ENCODE measurements around the gene TUBA3D. TPM values are rescaled to one million over a fixed set of nuclear protein-coding genes. Genes with fewer than 3 reads are reported as not detected.
A peak's percentile ranks its signal among the peaks of the same experiment; 100 is the strongest.
"Not testable (repeated sequence)": the region's sequence is repeated elsewhere in the genome, so short reads cannot be mapped to it uniquely, and the experiment has no call there.

Gene TUBA3D
- total and polyA plus RNA-seq, 2 experiments from 2014 or later = 0.40 TPM; not detected in 1

DNA sequence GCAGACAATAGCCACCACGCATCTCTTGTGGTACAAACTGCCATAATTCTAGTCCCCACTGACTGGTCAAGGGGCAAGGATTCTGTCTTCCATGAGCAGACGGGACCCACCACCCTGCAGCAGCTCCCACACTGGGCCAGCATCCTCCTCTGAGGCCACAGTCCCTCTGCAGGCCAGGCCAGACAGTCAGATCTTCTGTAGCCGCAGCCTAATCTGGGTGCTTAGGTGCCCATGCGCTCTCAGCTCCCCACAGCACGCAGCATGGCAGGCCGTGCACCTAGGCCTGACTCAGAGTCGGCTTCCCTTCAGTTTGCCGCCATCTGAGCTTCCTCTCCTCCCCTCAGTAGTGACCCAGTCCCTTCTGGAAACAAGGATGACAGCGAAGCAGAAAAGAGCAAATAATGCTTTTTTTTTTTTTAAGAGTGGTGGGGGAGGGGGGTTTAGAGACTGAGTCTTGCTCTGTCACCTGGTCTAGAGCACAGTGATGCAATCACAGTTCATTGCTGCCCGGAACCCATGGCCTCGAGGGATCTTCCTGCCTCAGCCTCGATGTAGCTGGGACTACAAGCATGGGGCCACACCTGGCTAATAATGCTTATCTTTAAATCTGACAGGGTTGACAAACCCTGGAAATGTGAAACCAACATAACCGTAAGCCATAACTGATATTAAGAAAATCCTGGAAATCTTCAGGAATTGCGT lies 10.4 kb downstream of the TUBA3D start:
- H3K27me3 ChIP-seq; DNase-seq (ENCODE audit: low read depth in 1 of 2, low spot score in 1 of 2); H3K36me3 ChIP-seq; H3K4me1 ChIP-seq (ENCODE audit: low read depth); H3K4me3 ChIP-seq; H3K9me3 ChIP-seq (ENCODE audit: low read depth); H3K27ac ChIP-seq: not testable (repeated sequence)

DNA sequence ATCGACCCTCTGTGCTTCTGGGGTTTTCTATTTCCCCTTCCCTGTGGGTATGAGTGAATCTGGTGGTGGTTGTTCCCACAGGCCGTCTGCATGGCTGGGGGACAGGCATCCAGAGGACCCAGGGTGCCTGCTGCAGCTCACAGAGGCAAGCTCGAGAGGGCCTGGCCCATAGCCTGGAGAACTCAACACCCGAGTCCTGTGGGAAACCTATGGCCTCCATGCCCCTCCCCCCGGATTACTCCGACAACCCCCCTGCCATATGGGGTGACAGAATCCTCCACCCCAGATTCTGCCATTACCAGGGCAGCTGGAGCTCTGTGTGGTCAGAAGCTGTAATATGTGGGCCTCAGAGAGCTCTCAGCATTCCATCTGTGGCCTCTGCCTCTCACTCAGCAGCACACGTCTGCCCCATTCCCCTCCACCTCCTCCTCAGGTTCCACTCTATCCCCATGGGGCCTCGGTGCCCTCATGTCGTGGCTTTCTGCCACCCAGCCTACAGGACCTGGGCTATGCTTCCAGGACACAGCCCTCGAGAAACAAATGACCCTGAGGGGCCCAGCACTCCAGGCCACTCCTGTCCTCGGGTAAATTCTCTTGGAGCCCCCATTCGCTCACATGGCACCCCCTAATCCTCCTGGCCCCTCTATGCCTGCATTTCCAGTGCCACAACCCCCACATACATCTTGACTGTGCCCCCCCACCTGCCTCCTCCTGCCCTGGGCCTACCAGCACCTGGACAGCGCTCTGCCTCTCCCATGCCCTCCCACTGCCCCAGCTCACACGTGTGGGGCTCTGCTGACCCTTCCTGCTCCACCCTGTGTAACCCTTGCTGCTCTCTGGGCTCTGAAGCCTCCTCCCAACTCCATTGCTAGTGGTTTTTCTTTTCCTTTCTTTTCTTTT lies 12.6 kb downstream of the TUBA3D start:
- Histone ChIP-seq H3K27ac (no peak overlapping the region), H3K36me3 (no peaks in the 10 kb centered on the region), H3K9me3 (ENCODE audit: low read depth) (no peaks in the 10 kb centered on the region), H3K4me1 (ENCODE audit: low read depth) (no peaks in the 10 kb centered on the region), H3K4me3 (no peak overlapping the region), H3K27me3 (no peaks in the 10 kb centered on the region)
- DNase-seq (ENCODE audit: low read depth in 1 of 2, low spot score in 1 of 2) = peak in 1 of 2 donors; percentile 10
- TF ChIP-seq, protein P1, sequence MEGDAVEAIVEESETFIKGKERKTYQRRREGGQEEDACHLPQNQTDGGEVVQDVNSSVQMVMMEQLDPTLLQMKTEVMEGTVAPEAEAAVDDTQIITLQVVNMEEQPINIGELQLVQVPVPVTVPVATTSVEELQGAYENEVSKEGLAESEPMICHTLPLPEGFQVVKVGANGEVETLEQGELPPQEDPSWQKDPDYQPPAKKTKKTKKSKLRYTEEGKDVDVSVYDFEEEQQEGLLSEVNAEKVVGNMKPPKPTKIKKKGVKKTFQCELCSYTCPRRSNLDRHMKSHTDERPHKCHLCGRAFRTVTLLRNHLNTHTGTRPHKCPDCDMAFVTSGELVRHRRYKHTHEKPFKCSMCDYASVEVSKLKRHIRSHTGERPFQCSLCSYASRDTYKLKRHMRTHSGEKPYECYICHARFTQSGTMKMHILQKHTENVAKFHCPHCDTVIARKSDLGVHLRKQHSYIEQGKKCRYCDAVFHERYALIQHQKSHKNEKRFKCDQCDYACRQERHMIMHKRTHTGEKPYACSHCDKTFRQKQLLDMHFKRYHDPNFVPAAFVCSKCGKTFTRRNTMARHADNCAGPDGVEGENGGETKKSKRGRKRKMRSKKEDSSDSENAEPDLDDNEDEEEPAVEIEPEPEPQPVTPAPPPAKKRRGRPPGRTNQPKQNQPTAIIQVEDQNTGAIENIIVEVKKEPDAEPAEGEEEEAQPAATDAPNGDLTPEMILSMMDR (IDR thresholded peaks at IDR 0.05; ENCODE audit: low read depth, low read length) = no peak

DNA sequence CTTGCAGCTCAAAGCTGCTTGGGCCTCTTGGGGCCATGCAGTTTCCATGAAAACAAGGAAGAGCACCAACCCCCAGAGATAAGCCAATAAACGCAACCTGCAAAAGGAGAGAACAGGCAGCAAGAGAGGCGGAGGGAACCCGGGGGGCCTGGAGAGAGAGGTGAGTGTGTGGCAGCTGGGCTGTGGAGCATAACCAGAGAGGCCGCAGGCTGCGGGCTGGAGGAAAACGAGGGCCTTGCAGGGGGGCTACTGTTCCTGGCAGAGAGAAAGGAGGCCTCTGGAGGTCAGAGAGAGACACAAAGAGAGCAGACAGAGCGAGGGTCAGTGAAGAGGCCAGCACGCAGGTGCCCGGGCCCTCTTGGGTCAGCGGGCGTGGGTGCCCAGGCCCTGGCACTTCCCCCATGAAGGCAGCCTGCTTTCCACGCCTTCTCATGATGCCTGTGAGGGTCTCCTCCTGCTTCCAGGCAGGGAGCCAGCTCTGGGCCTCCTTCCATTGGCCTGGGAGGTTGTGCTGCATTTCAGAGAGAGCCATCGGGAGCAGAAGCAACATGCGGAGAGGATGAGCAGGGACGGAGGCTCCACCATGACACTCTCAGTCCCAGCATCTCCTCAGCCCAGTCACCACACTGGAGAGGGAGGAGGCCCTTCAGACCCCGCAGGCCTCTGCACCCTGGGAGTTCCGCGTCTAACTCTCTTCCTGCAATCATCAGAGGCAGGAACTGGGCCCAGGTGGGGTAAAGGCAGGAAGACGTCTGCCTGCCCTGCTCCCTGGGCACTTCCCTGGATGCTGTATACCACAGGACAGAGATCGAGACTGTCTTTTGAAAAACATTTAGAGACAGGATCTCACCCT lies 14.9 kb downstream of the TUBA3D start:
- not testable (repeated sequence) for H3K27ac ChIP-seq; H3K27me3 ChIP-seq; H3K4me1 ChIP-seq (ENCODE audit: low read depth); H3K9me3 ChIP-seq (ENCODE audit: low read depth); H3K36me3 ChIP-seq
- peak overlapping the region; percentile 22 for H3K4me3 ChIP-seq
- DNase-seq (ENCODE audit: low read depth in 1 of 2, low spot score in 1 of 2) = peak in 1 of 2 donors; percentile 42

DNA sequence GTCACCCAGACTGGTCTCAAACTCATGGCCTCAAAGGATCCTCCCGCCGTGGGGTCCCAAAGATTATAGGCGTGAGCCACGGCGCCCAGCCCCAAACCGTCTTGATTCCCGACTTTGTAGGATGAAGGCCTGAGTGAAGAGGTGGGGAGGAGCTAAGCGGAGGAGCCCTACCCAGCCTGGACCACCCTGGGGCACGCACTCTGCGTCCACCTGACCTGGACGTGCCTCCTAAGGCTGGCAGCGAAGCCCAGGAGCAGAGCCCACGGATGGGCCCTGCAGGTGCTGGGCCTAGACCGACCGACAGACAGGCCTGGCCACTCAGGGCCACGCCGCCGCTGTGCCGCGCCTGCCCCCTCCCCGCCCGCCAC lies 15.5 kb downstream of the TUBA3D start:
- not testable (repeated sequence) for H3K27ac ChIP-seq; DNase-seq (ENCODE audit: low read depth in 1 of 2, low spot score in 1 of 2); H3K36me3 ChIP-seq; H3K4me1 ChIP-seq (ENCODE audit: low read depth); H3K9me3 ChIP-seq (ENCODE audit: low read depth); H3K27me3 ChIP-seq
- peak overlapping the region; percentile 22 for H3K4me3 ChIP-seq

DNA sequence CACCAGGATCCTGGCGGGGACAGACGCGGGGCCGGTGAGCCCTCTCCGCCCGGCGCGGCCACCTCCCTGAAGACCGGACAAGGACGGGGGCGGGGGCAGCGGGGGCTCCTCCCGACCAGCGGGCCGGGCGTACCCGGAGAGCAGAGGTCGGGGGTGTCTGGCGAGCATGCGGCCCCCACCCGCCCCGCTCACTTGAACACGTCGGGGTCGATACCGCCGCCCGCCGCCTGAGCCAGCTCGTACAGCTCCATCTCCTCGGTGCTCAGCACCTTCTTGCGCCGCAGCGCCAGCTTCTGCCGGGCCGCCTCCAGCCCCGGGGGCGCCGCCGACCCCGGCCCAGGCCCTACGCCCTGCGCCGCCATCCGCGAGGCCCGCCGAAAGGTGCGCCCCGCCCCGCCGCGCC lies 16.1 kb downstream of the TUBA3D start, which contains the start of gene MZT2A:
MZT2A (minus strand) TSS at position 383 of the 403 bp plus-strand sequence; CDS start at position 362, 21 bp downstream.
- not testable (repeated sequence) for H3K36me3 ChIP-seq; H3K4me1 ChIP-seq (ENCODE audit: low read depth); H3K27me3 ChIP-seq; H3K9me3 ChIP-seq (ENCODE audit: low read depth); DNase-seq (ENCODE audit: low read depth in 1 of 2, low spot score in 1 of 2)
- H3K4me3 ChIP-seq = peak within 1 kb of the TSS; percentile 83
- peak within 1 kb of the TSS; percentile 90 for H3K27ac ChIP-seq

DNA sequence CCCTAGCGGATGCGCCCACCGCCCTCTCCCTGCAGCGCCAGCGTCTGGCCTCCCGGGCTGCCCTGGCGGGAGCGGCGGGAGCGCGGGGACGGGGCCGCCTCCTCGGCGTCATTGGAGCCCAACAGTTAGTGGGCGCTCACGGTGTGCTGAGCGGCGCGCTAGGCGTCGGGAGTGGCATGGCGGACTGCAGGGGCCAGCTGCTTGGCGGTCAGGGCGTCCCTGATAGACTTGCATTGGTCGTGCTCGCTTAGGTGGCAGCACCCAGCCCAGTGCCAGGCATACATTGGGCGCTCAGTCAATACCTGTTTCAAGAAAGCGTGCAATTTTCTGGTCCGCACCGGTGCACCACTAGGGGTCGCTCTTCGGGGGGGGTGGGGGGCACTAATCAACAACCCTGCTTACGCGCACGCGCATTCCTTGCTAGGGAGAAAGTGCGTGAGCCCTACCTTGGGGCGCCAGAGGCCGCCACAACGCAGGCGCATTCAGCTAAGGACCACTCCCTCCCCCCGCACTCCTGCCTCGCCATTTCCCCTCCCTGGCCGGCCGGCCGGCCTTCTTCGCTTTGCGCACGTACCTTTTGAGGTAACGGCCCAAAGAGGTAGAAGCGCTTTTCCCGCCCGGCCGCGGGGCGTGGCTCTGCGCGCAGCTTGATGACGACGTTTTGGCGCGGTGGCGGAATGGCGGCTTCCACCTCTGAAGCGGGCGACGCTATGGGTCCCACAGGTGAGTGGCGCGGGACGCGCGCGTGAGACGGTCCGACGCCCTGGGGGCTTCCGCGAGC lies 16.7 kb downstream of the TUBA3D start:
- Histone ChIP-seq H3K4me3 (peak overlapping the region; percentile 83), H3K27ac (peak overlapping the region; percentile 90), H3K36me3 (no peaks in the 10 kb centered on the region), H3K9me3 (ENCODE audit: low read depth) (no peaks in the 10 kb centered on the region), H3K4me1 (ENCODE audit: low read depth) (peaks cover 5% of the 10 kb centered on the region), H3K27me3 (no peaks in the 10 kb centered on the region)
- TF ChIP-seq, protein P1 (IDR thresholded peaks at IDR 0.05; ENCODE audit: low read depth, low read length) = peak; percentile 79
- DNase-seq (ENCODE audit: low read depth in 1 of 2, low spot score in 1 of 2) = peak; percentile 94 to 97

All from cardiac muscle cell (in vitro differentiated cells and primary cell).